ENCODE measurements around the gene CAB39L. TPM values are rescaled to one million over a fixed set of nuclear protein-coding genes. Genes with fewer than 3 reads are reported as not detected.

The CAB39L gene
- total and polyA plus RNA-seq, 2 experiments from 2014 or later, result 3.3 to 4.4 TPM

GRCh38 chr13:49410006-49410405, 33.9 kb downstream of the CAB39L start:
- H3K9me3 Mint-ChIP-seq, result no peaks in the 10 kb centered on the region; the same call in 2 of the 3 replicates
- Histone ChIP-seq H3K4me1 (ENCODE audit: insufficient read depth) (peaks cover 30% of the 10 kb centered on the region), H4K20me1 (replicated peaks; ENCODE audit: insufficient read depth) (no peaks in the 10 kb centered on the region), H3K36me3 (ENCODE audit: insufficient read depth) (no peaks in the 10 kb centered on the region), H3K79me2 (replicated peaks; ENCODE audit: insufficient read depth) (no peaks in the 10 kb centered on the region), H2AFZ (no peak overlapping the region), H3F3A (replicated peaks; ENCODE audit: low read depth) (no peaks in the 10 kb centered on the region), H3K27me3 (ENCODE audit: insufficient read depth) (peaks cover 73% of the 10 kb centered on the region), H3K27ac (ENCODE audit: low read depth) (no peak overlapping the region), H3K9me2 (ENCODE audit: insufficient read depth) (no peaks in the 10 kb centered on the region), H3K4me2 (no peak overlapping the region), H3K4me3 (no peak overlapping the region)
- TF ChIP-seq ZNF114 (CRISPR knock-in tag; IDR thresholded peaks at IDR 0.05) (no peak), JUNB (IDR thresholded peaks at IDR 0.05; ENCODE audit: unreplicated experiment) (no peak), POLR2AphosphoS5 (IDR thresholded peaks at IDR 0.05; ENCODE audit: low read depth) (no peak), EZH2phosphoT487 (IDR thresholded peaks at IDR 0.05; ENCODE audit: unreplicated experiment) (no peak), EZH2 (IDR thresholded peaks at IDR 0.05; ENCODE audit: low read depth, unreplicated experiment) (no peak), ETS1 (IDR thresholded peaks at IDR 0.05) (no peak), ZNF462 (CRISPR knock-in tag; IDR thresholded peaks at IDR 0.05) (no peak), CREB1 (CRISPR knock-in tag; IDR thresholded peaks at IDR 0.05; ENCODE audit: low read depth) (no peak)
- TF ChIP-seq, protein P1, sequence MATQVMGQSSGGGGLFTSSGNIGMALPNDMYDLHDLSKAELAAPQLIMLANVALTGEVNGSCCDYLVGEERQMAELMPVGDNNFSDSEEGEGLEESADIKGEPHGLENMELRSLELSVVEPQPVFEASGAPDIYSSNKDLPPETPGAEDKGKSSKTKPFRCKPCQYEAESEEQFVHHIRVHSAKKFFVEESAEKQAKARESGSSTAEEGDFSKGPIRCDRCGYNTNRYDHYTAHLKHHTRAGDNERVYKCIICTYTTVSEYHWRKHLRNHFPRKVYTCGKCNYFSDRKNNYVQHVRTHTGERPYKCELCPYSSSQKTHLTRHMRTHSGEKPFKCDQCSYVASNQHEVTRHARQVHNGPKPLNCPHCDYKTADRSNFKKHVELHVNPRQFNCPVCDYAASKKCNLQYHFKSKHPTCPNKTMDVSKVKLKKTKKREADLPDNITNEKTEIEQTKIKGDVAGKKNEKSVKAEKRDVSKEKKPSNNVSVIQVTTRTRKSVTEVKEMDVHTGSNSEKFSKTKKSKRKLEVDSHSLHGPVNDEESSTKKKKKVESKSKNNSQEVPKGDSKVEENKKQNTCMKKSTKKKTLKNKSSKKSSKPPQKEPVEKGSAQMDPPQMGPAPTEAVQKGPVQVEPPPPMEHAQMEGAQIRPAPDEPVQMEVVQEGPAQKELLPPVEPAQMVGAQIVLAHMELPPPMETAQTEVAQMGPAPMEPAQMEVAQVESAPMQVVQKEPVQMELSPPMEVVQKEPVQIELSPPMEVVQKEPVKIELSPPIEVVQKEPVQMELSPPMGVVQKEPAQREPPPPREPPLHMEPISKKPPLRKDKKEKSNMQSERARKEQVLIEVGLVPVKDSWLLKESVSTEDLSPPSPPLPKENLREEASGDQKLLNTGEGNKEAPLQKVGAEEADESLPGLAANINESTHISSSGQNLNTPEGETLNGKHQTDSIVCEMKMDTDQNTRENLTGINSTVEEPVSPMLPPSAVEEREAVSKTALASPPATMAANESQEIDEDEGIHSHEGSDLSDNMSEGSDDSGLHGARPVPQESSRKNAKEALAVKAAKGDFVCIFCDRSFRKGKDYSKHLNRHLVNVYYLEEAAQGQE (IDR thresholded peaks at IDR 0.05; ENCODE audit: unreplicated experiment), result no peak
- DNase-seq (ENCODE audit: low spot score) (no peak), ATAC-seq (no peak)
- no peak overlapping the region for H3K4me3 Mint-ChIP-seq
- H3K27me3 Mint-ChIP-seq (ENCODE audit: insufficient read depth, low read depth, poor library complexity), result peaks cover 64% of the 10 kb centered on the region
- peaks cover 19% of the 10 kb centered on the region for H3K4me1 Mint-ChIP-seq
- no peaks in the 10 kb centered on the region for H3K36me3 Mint-ChIP-seq (ENCODE audit: low read depth)
- no peak overlapping the region for H3K27ac Mint-ChIP-seq

All from GM23338 (cell line).